SK-N-SH (cell line): ENCODE results near the gene RGS7.

Experiments used
- CHD2 ChIP-seq: fragments of 150-350 bp; IDR thresholded peaks from 2 replicates; pipeline ENCODE4 v1.6.1; 2018; ENCODE audit warnings: low read length; ENCODE audit not compliant: partially characterized antibody
- EZH2phosphoT487 ChIP-seq: fragments of 200-600 bp; sonication (generic); IDR thresholded peaks from 2 replicates; pipeline ENCODE4 v1.6.1; 2017; ENCODE audit warnings: low read depth, mixed run types, mild to moderate bottlenecking, antibody characterized with exemption, moderate library complexity, borderline replicate concordance
- GABPA ChIP-seq: IDR thresholded peaks from 2 replicates; pipeline ENCODE4 v1.4.0; 2012; ENCODE audit warnings: low read depth, mild to moderate bottlenecking
- GATA2 ChIP-seq: sonication (generic); formaldehyde crosslinking; IDR thresholded peaks from 2 replicates; pipeline ENCODE4 v1.5.0; 2020; ENCODE audit warnings: mild to moderate bottlenecking, missing genetic modification reagents
- JUND ChIP-seq: IDR thresholded peaks from 2 replicates; pipeline ENCODE4 v1.4.0; 2012
- POLR2AphosphoS5 ChIP-seq: IDR thresholded peaks from 2 replicates; pipeline ENCODE4 v1.6.1; 2012; ENCODE audit warnings: low read depth, low read length
- RCOR1 ChIP-seq: fragments of 150-350 bp; IDR thresholded peaks from 2 replicates; pipeline ENCODE4 v1.6.1; 2017; ENCODE audit warnings: antibody characterized with exemption, low read length
- SMC3 ChIP-seq: IDR thresholded peaks from 2 replicates; pipeline ENCODE4 v1.6.1; 2012; ENCODE audit warnings: low read depth, low read length, improper control_type of control experiment
- TAF1 ChIP-seq: IDR thresholded peaks from 2 replicates; pipeline ENCODE4 v1.6.1; 2012; ENCODE audit warnings: low read depth, mild to moderate bottlenecking, low read length, moderate library complexity, borderline replicate concordance
- TCF12 ChIP-seq: IDR thresholded peaks from 2 replicates; pipeline ENCODE4 v1.4.0; 2012
- TEAD4 ChIP-seq: IDR thresholded peaks from 2 replicates; pipeline ENCODE4 v1.4.0; 2012; ENCODE audit warnings: mild to moderate bottlenecking, borderline replicate concordance; ENCODE audit not compliant: insufficient read depth
- YY1 ChIP-seq: IDR thresholded peaks from 2 replicates; pipeline ENCODE4 v1.4.0; 2012; ENCODE audit warnings: low read depth, mild to moderate bottlenecking
- ZBTB33 ChIP-seq: IDR thresholded peaks from 2 replicates; pipeline ENCODE4 v1.4.0; 2012; ENCODE audit warnings: low read depth, borderline replicate concordance
- TF ChIP-seq, protein P1 (sequence below): fragments of 200-600 bp; sonication (generic); IDR thresholded peaks from 2 replicates; pipeline ENCODE4 v1.6.1; 2017; ENCODE audit warnings: antibody characterized with exemption, mild to moderate bottlenecking, moderate library complexity

DNA sequence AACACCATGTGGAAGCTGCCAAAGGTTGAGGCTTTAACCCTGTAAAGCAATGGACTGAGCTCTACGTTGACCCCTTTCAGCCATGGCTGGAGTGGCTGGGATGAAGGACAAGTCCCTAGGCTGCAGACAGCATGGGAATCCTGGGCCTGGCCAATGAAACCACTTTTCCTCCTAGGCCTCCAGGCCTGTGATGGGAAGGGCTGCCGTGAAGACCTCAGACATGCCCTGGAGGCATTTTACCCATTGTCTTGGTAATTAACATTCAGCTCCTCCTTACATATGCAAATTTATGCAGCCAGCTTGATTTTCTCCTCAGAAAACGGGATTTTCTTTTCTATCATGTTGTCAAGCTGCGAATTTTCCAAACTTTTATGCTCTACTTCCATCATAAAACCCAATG lies 214.5 kb downstream of the RGS7 start:
- TF ChIP-seq, protein P1, sequence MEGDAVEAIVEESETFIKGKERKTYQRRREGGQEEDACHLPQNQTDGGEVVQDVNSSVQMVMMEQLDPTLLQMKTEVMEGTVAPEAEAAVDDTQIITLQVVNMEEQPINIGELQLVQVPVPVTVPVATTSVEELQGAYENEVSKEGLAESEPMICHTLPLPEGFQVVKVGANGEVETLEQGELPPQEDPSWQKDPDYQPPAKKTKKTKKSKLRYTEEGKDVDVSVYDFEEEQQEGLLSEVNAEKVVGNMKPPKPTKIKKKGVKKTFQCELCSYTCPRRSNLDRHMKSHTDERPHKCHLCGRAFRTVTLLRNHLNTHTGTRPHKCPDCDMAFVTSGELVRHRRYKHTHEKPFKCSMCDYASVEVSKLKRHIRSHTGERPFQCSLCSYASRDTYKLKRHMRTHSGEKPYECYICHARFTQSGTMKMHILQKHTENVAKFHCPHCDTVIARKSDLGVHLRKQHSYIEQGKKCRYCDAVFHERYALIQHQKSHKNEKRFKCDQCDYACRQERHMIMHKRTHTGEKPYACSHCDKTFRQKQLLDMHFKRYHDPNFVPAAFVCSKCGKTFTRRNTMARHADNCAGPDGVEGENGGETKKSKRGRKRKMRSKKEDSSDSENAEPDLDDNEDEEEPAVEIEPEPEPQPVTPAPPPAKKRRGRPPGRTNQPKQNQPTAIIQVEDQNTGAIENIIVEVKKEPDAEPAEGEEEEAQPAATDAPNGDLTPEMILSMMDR, result no peak
- TF ChIP-seq EZH2phosphoT487 (no peak), TAF1 (no peak), ZBTB33 (no peak), TEAD4 (no peak), JUND (no peak), GABPA (no peak), POLR2AphosphoS5 (no peak), CHD2 (no peak), GATA2 (CRISPR knock-in tag) (no peak), YY1 (no peak), SMC3 (no peak), RCOR1 (no peak), TCF12 (no peak)
